GM12878 (cell line): ENCODE results near the gene SFXN5.

Source experiments
- ATF2 ChIP-seq: IDR thresholded peaks from 2 replicates; pipeline ENCODE4 v1.6.1; 2012; ENCODE audit warnings: low read length, inconsistent platforms
- NR2C2 ChIP-seq: IDR thresholded peaks from 2 replicates; pipeline ENCODE4 v1.6.1; 2011; ENCODE audit warnings: borderline replicate concordance, low read depth; ENCODE audit not compliant: control insufficient read depth, insufficient read length
- POLR2A ChIP-seq: IDR thresholded peaks from 2 replicates; pipeline ENCODE4 v1.6.1; 2011; ENCODE audit warnings: low read depth, mild to moderate bottlenecking, low read length

GRCh38 chr2:73035899-73036711 lies 35.4 kb downstream of the SFXN5 start:
- TF ChIP-seq ATF2: no peak
- no peak for TF ChIP-seq POLR2A
- no peak for TF ChIP-seq NR2C2
